Glutamatergic neuron (in vitro differentiated cells): ENCODE results near the gene ABHD2. TPM values are rescaled to one million over a fixed set of nuclear protein-coding genes. Genes with fewer than 3 reads are reported as not detected.

Experiments
- DNase-seq: peaks from one replicate; pipeline ENCODE4 v3.0.0; 2022
- H3K27ac Mint-ChIP-seq: one replicate; pipeline ENCODE4 v1.8.0; 2020; ENCODE audit warnings: mild to moderate bottlenecking, mixed read lengths, inconsistent platforms; ENCODE audit not compliant: unreplicated experiment
- H3K27me3 Mint-ChIP-seq: one replicate; pipeline ENCODE4 v1.8.0; 2020; ENCODE audit warnings: mild to moderate bottlenecking, moderate library complexity, mixed read lengths, inconsistent platforms; ENCODE audit not compliant: unreplicated experiment
- H3K36me3 Mint-ChIP-seq: one replicate; pipeline ENCODE4 v1.8.0; 2020; ENCODE audit warnings: mild to moderate bottlenecking, mixed read lengths, inconsistent platforms; ENCODE audit not compliant: unreplicated experiment
- H3K4me1 Mint-ChIP-seq: one replicate; pipeline ENCODE4 v1.8.0; 2020; ENCODE audit warnings: mild to moderate bottlenecking, low read depth, mixed read lengths, inconsistent platforms; ENCODE audit not compliant: unreplicated experiment
- H3K4me3 Mint-ChIP-seq: one replicate; pipeline ENCODE4 v1.8.0; 2020; ENCODE audit warnings: mild to moderate bottlenecking, mixed read lengths, inconsistent platforms; ENCODE audit not compliant: unreplicated experiment
- H3K9me3 Mint-ChIP-seq: one replicate; pipeline ENCODE4 v1.8.0; 2020; ENCODE audit warnings: mild to moderate bottlenecking, moderate library complexity, mixed read lengths, inconsistent platforms; ENCODE audit not compliant: unreplicated experiment
- CTCF ChIP-seq: fragments of 200-600 bp; sonication (generic); IDR thresholded peaks from one replicate; pipeline ENCODE4 v1.5.0; 2021; ENCODE audit not compliant: partially characterized antibody, unreplicated experiment
- total RNA-seq: library from RNA; stranded (reverse); fragmentation: NEBNext Ultra II Directional; extraction: Animal tissue kit (Norgen Biotek cat#: 25700); gene quantifications from one replicate; pipeline ENCODE4 v1.2.1, GENCODE V29; 2021; ENCODE audit not compliant: unreplicated experiment

The ABHD2 gene
- total RNA-seq, 1 donor from 2014 or later, result 101 TPM

- peaks cover 3% of the 10 kb centered on the region for H3K9me3 Mint-ChIP-seq
- no peaks in the 10 kb centered on the region for H3K36me3 Mint-ChIP-seq
- no peak overlapping the region for H3K4me3 Mint-ChIP-seq
- peaks cover 1% of the 10 kb centered on the region for H3K27me3 Mint-ChIP-seq
- H3K4me1 Mint-ChIP-seq, result no peaks in the 10 kb centered on the region
- TF ChIP-seq CTCF, result no peak
- no peak for DNase-seq
- H3K27ac Mint-ChIP-seq, result no peak overlapping the region
Measured at GRCh38 chr15:89218531-89218930, 130.3 kb downstream of the ABHD2 start.

GRCh38 chr15:89221543-89221942 is 133.3 kb downstream of the ABHD2 start, which contains the start of gene RLBP1:
RLBP1 (minus strand) TSS chr15:89221579; CDS start chr15:89218975, 2,604 bp downstream.
- Mint-ChIP-seq H3K4me1 (no peaks in the 10 kb centered on the region), H3K36me3 (no peaks in the 10 kb centered on the region), H3K27me3 (peaks cover 1% of the 10 kb centered on the region), H3K9me3 (peaks cover 3% of the 10 kb centered on the region), H3K27ac (no peak within 1 kb of the TSS), H3K4me3 (no peak within 1 kb of the TSS)
- DNase-seq, result no peak
- no peak for TF ChIP-seq CTCF

- H3K4me1 Mint-ChIP-seq, result no peaks in the 10 kb centered on the region
- H3K27me3 Mint-ChIP-seq, result peaks cover 3% of the 10 kb centered on the region
- no peak overlapping the region for H3K4me3 Mint-ChIP-seq
- H3K27ac Mint-ChIP-seq, result no peak overlapping the region
- TF ChIP-seq CTCF, result no peak
- peaks cover 1% of the 10 kb centered on the region for H3K9me3 Mint-ChIP-seq
- no peak for DNase-seq
- no peaks in the 10 kb centered on the region for H3K36me3 Mint-ChIP-seq
Measured at GRCh38 chr15:89225588-89225987, 137.3 kb downstream of the ABHD2 start.

GRCh38 chr15:89226359-89227221 is 138.3 kb downstream of the ABHD2 start:
- Mint-ChIP-seq H3K36me3 (no peaks in the 10 kb centered on the region), H3K4me1 (no peaks in the 10 kb centered on the region), H3K4me3 (no peak overlapping the region), H3K9me3 (peaks cover 1% of the 10 kb centered on the region), H3K27ac (no peak overlapping the region), H3K27me3 (peaks cover 3% of the 10 kb centered on the region)
- DNase-seq, result no peak
- TF ChIP-seq CTCF, result no peak

- no peak for TF ChIP-seq CTCF
- Mint-ChIP-seq H3K27ac (no peak overlapping the region), H3K4me1 (no peaks in the 10 kb centered on the region), H3K4me3 (no peak overlapping the region), H3K9me3 (peaks cover 1% of the 10 kb centered on the region), H3K27me3 (peaks cover 3% of the 10 kb centered on the region), H3K36me3 (no peaks in the 10 kb centered on the region)
- DNase-seq, result no peak
Measured at GRCh38 chr15:89227425-89227824, 139.2 kb downstream of the ABHD2 start.
